Hematopoietic multipotent progenitor cell treated with erythropoietin and hydrocortisone succinate and interleukin-3 and kit ligand, for 6 days (in vitro differentiated cells): ENCODE data around the gene RANBP10.
"Not testable (repeated sequence)": the region's sequence is repeated elsewhere in the genome, so short reads cannot be mapped to it uniquely, and the experiment has no call there.

ENCODE experiments used
- DNase-seq: peaks from one replicate; pipeline ENCODE4 v3.0.0-alpha.2; 2015

Gene RANBP10

DNA sequence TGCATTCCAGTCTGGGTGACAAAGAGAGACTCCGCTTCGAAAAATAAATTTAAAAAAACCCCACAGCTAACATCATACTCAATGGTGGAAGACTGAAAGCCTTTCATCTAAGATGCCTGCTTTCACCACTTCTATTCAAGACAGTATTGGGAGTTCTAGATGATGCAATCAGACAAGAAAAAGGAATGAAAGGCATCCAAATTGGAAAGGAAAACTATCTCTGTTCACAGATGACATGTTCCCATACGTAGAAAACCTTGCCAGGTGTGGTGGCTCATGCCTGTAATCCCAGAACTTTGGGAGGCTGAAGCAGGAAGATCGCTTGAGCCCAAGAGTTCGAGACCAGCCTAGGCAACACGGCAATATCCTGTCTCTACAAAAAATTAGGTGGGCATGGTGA is 31.1 kb downstream of the RANBP10 start:
- no peak for DNase-seq

DNA sequence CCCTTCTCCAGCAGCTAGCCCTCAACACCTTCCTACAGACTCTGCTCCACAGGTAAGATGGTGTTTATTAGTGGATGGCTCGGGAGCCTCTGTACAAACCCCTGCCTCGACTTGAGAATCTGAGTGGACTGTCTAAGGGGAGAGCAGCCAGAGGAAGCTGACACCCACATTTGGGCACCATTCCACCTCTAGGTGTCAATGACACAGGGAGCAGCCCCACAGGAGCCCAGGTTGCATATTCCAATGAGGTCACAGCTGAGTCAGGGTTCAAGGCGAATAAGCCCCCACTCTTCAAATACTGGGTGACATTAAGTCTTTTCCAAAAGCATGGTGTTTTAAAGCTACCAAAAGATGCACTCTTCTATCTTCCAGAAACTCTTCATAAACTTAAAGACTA is 31.9 kb downstream of the RANBP10 start:
- no peak for DNase-seq

DNA sequence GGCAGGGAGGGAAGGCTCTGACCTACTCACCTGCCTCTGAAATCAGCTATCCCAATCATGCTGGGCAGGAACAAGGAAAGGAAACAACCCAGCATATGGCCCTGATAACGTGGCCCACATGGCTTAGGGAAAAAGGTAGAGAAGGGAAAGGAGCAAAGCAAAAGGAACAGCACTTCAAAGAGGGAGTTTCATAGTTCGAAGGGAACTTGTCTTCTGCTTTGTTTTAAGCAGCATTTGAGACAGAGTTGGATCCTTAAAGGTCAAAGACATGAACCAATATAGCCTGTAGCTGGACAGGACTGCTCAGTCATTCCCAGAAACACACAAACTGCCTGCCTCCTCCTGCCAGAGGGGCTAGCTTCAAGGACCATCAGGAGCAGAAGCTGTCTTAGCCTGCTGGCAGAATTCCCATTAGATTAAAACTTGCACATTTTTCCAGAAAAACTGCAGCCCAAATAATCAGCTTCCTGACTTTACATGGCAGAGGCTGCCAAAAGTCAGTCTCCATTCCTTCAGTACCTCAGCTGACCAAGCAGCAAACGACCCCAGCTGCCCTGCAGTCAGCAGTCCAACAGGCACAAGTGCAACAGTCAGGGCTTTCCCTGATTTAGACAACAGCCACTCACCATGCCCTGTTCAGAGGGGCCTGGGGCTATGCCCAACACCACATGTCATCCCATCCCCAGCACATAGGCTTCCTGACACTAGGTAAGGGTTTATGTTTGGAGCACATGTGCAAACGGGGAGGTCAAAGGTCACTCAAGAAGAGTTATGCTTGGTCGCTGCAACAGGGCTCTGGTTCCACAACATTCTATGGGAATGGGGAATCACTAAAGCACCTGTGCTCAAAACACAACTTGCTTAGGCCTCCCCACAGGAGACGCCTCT is 32.5 kb downstream of the RANBP10 start:
- no peak for DNase-seq

DNA sequence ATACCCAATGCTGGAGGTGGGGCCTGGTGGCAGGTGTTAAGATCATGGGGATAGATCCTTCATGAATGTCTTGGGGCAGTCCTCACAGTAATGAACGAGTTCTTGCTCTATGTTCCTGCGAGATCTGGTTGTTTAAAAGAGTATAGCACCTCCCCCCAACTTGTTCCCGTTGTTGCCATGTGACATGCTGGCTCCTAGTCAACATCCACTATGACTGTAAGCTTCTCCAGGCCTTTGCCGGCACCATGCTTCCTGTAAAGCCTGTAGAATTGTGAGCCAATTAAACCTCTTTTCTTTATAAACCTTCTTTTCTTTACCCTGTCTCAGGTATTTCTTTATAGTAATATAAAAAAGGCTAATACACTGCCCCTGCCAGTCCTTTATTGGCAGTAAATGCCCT is 33.3 kb downstream of the RANBP10 start:
- DNase-seq: peak; percentile 61

DNA sequence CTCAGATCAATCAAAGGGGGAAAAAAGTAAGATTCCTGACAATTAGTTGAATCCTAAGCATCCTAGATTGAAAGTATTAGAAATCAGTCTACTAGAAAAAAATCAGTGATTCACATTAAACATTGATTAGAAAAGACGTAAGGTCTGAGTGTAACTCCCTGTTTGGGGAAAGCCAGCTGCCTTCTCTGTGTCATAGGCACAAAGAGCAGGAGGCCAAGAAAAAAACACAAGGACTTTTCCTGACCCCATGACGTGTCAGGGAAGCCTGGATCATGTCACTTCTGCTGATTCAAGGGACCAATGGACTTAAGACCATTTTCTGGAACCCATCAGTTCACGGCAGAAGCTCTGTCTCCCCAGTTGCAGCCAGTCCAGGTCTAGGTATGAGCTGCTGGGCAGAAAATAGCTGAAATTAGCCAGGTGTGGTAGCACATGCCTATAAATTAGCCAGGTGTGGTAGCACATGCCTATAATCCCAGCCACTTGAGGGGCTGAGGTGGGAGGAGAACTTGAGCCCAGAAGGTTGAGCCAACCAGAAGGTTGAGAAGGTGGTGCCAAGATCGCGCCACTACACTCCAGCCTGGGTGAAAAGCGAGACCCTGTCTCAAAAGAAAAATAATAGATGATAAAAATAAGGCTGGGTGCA is 35.9 kb downstream of the RANBP10 start:
- no peak for DNase-seq

DNA sequence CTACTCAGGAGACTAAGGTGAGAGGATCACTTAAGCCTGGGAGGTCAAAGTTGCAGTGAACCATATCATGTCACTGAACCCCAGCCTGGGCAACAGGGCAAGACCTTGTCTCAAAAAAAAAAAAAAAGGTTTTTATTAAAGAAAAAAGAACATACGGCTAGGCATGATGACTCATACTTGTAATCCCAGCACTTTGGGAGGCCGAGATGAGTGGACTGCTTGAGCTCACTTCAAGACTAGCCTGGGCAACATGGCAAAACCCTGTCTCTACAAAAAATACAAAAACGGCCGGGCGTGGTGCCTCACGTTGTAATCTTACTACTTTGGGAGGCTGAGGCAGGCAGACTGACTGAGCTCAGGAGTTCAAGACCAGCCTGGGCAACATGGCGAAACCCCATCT is 38.4 kb downstream of the RANBP10 start:
- peak; percentile 54 for DNase-seq

DNA sequence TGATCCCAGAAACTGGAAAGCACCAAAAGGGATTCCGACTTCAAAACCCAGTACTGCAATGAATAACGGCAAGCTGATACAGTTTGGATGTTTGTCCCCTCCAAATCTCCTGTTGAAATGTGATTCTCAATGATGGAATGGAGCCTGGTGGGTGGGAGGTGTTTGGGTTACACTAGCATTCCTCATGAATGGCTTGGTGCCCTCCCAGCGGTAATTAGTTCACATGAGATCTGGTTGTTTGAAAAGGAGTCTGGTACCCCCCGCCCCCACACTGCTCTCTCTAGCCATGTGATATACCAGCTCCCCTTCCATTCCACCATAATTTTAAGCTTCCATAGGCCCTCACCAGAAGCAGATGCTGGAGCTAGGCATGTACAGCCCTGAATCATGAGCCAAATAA is 40.1 kb downstream of the RANBP10 start:
- no peak for DNase-seq

DNA sequence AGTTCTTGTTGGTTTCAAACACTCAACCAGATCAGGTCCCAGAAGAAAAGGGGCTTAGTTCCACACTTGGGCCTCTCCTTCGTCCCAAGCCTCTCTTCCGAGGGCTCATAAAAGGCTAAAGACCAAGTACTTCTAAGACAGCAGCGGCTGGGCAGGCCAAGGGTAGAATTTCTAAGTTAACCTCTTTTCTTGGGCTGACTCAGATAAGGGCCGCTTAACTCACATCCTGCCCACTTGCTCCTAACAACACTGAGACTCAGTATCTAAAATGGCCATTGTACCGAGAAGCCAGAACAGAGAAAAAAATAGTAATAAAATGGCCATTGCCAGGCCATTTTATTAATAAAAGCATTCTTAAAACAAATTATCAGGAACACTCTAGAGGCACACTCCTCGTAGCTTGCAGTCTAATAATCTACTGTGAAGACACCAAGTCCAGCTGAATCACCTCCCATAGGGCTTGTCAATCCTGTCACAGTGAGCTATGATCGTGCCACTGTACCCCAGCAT is 42.1 kb downstream of the RANBP10 start:
- DNase-seq: peak; percentile 65

DNA sequence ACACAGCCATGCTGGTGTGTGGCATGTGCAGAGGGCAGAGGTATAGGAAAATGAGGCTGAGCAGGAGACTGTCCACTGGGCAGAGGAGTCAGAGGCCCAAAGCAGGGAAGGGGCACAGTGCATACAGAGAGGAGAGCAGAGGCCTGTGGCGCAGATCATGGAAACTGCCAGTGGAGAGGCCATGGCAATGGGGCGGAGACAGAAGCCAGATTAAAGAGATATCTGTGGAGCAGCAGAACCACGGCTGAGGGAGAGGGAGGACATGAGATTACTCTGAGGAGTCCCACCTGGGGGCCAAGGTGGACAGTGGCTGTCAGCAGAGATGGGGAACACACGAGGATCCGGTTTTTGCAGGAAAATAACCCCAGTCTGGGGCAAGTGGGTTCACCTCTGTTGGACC is 43.3 kb downstream of the RANBP10 start:
- peak; percentile 70 for DNase-seq

DNA sequence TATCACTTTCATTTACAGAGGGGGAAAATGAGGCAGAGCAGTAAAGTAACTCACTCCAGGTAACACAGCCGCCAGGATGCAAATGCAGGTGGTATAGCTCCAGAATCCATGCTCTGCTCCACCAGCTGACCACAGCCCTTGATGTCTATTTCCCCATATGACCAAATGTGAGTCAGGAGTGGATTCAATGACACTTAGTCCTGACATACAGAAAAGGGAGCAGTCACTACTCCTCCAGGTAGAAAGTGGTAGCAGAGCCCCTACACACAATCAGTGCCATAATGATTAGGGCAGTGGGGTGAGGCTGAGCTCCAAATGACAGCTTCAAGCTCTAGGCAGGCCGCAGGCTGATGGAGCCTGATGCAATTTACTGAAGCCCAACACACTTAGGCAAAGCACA is 44.0 kb downstream of the RANBP10 start:
- no peak for DNase-seq

DNA sequence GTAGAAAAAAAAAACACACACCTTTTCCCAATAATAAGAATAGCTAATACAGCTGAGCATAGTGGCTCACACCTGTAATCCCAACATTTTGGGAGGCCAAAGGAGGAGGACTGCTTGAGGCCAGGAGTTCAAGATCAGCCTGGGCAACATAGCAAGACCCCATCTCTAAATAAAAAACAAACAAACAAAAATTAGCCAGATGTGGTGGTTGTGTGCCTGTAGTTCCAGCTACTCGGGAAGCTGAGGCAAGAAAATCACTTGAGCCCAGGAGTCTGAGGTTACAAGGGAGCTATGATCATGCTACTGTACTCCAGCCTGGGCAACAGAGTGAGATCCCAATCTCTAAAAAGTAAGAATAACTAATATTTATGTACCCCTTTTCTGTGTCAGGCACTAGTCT is 44.4 kb downstream of the RANBP10 start:
- DNase-seq: no peak

DNA sequence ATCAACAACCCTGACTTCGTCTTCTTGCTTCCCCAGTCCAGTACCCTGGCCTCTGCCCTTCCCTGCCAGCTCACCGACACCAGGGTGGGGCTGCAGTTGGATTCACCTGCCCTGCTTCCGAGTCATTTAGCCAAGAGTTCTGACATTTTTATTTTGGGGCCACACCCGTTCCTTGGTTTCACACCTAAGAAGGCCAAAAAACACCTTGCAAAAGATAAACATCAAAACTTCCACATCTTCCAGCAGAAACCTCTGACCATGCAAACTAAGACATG is 45.5 kb downstream of the RANBP10 start:
- no peak for DNase-seq

DNA sequence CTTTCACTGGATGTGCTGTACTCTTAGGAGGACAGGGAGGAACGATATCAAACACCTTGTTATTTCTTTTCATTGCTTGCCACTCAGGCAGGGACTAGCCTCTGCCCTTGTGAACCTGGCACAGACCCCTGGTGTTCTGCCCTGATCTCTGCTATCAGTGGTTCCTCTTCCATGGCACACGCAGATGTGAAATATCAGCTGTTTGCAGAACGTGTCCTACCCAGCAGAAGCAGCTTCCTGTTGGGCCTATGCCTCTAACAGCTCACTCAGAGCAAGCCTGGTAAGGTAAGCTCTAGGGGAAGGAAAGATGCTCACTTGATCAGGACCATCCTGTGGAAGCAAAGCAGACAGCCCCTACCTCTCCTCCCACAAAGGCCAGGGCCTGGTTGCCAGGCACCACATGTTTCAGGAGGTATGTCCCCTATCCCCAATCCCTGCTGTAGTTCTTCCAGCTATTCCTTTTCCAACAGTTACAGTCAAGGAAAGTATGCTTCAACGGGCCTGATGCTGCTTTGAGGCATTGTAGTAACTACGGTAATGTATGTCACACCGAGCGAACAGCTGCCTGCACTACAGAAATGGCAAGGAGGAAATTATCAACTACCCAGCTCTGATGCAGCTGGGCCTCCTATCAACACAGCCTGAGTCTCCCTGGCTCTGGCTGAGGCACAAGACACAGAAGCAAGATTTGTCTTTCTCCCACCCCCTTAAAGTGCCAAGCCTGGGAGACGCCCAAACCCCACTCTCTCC is 46.0 kb downstream of the RANBP10 start:
- DNase-seq: peak; percentile 93

DNA sequence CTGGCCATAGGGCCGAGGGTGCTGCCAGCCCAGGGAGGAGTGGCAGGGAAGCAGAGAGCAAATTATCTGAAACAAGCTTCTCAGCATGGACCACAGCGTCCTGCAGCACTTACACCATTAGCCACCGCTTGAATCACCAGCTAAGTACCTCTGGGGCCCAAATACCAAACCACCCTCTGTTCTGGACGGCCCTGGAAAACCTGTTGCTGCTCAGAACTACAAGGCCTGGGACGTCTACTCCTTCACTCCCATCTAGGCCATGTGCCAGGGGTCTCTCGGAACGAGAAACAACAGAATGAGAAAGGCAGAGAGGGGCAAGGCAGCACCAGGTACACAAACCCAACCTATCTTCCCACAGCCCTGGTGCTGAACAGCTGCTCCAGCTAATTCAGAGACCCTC is 47.4 kb downstream of the RANBP10 start:
- no peak for DNase-seq

DNA sequence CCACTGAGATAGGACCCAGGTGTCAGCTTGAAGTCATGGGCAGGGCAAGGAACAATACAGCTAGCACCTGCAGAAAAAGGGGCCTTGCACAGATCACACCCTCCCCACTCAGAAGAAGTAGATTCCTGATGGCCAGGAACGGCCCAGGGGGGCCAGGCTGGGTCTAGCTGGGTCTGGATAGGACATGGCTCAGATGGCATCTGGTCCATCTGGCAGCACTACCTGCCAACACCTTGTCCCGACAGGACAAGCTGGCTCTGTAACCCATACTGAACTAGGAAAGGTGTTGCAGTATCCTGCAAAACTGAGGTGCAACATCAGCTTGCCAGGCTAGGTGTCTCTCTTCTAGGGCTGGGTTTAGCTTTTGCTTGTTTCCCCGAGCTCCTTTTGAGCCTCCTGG is 48.4 kb downstream of the RANBP10 start:
- DNase-seq: no peak

DNA sequence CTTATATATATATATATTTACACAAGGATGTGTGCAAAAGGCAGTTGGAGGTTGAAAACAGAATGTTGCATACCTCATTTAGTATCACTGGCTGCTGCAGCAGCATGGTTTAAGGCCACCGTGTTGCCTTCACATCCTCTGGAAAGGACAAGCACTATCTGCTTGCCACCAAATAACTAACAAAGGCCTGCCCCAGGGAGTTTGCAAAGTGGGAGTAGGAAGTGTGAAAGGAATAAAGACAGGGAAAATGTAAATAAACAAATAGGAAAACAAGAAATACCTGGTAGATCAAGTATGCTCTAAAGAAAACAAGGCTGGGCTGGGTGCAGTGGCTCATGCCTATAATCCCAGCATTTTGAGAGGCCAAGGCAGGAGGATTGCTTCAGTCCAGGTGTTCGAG is 53.7 kb downstream of the RANBP10 start:
- no peak for DNase-seq

DNA sequence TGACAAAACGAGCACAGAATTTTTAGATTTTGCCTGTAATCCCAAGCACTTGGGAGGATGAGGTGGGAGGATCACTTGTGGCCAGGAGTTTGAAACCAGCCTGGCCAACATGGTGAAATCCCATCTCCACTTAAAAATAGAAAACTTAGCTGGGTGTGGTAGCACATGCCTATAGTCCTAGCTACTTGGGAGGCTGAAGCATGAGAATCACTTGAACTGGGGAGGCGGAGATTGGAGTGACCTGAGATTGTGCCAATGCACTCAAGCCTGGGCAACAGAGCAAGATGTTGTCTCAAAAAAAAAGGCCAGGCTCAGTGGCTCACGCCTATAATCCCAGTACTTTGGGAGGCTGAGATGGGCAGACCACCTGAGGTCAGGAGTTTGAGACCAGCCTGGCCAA is 55.0 kb downstream of the RANBP10 start:
- not testable (repeated sequence) for DNase-seq

DNA sequence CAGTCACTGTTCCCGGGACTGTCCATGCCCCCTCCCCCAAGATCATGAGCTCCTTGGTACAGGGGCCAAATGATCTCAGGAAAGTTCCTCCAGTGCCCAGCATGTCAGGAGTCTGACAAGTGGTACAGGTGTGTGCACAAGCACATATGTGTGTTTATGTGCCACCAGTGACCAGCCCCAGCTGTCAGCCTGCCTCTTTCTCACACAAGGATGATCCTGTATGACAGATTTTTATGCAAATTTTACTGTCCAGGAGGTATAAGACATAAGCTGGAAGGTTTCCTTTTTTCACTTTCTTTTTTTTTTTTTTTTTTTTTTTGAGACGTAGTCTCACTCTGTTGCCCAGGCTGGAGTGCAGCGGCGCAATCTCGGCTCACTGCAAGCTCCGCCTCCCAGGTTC is 55.9 kb downstream of the RANBP10 start:
- DNase-seq: no peak

DNA sequence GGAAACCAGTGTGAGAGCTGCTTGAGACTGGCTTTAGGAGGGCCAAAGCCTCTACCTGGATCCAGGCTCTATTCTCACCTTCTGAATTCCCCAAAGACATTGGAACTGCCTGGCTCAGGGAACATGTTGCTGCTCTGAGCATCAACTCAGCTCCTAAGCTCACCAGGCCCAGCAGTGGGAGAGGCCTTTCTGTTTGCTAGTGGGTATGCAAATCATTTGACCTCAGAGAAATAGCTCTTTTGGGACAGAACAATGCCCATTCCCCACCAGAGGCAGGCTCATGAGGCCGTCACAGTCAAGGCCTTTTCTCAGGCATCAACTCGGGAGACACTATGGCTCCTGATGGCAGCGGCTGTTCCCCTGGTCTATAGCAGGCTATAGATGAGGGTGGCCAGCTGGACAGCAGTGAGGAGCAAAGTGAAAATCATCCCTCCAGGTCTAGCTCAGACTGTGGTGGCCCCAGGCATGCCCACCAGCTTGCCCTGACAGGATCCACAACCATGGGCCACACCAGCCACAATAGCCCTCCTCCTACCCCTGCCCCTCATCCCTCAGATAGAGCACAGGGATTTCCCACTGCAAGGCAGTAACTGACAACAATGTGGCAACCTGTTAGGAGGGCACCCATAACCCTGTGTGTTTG is 56.8 kb downstream of the RANBP10 start:
- DNase-seq: no peak

DNA sequence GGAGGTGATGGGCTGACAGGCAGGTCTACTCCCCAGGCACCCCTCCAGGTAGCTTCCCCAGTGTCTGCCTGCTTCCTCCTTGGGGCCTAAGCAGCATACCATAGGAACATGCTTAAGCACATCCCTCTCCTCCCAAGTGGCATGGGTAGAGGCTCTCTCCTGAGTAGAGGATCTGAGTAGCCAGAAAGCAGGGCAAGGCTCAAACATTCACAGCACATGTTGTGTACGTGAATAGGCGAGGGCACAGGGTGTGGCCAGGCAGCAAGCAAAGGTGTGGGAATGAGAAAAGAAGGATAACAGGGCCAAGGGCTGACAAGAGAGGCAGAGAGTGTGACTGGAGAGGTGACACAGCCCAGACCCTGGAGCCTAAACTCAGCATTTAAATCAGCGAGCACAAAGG is 57.5 kb downstream of the RANBP10 start:
- no peak for DNase-seq

DNA sequence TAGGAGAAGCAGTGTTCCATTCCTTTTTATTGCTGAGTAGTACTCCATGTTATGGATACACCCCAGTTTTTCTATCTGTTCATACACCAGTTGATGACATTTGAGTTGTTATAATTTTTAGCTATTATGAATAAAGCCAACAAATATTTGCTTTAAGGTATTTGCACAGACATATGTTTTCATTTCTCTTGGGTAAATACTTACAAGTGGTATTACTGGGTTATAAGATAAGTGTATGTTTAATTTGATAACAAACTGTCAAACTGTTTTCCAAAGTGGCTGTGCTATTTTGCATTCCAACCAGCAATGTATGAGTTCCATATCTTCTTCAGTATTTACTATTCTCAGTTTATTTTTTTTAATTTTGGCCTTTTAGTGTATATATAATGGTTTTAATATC is 59.5 kb downstream of the RANBP10 start:
- DNase-seq: peak; percentile 61

DNA sequence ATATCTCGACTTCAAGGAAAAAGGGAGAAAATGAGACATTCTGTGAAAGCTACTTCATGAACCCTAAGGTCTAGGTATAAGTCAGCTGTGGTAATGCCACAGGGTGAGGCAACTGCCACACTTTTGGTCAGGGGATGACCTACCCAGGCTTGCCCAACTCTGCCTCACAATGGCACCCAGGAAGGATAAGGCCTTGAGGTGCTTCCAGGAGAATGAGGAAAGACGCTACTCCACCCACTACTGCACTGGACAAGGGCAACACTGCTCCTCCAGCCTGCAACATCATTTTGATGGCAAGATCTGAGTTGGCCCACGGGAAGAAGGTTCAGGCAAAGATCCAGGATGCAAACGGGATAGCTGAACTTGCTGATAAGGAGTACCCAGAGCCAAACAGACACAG is 65.2 kb downstream of the RANBP10 start:
- DNase-seq: no peak

DNA sequence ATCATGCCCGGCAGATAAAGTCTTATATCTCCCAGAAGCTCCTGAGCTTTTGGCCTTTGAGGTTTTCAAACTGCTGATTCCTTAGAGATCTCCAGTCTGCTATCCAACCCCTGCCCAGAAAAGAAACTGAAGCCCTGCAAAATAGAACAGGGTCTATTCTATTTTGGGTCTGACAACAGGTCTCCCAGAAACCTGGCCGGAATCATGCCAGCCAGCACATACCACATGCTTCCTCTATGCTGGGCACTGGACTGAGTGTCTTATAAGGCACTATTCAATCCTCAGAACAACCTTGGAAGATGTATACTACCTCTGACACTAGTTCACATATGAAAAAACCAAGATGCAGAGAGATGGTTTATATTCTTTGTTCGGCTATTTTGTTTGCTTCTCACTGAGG is 66.0 kb downstream of the RANBP10 start:
- DNase-seq: no peak
